Cardiac ventricle fibroblast (primary cell): Measurements from ENCODE around the gene RAB39A. TPM values are rescaled to one million over a fixed set of nuclear protein-coding genes. Genes with fewer than 3 reads are reported as not detected.

Experiments
- total RNA-seq: library from RNA; depleted of rRNA; stranded (reverse); fragments of >200 nt; gene quantifications from 2 replicates; pipeline ENCODE4 v1.2.3, GENCODE V29; 2015

Gene RAB39A
- not detected in 2 replicates for total RNA-seq

GRCh38 chr11:107928046-107928766, at the start of gene RAB39A:
Gene RAB39A (plus strand): TSS chr11:107928448. CDS start chr11:107928569, 121 bp downstream.

GRCh38 chr11:108008656-108009496, 80.6 kb downstream of the RAB39A start, which contains the start of gene CUL5:
Gene CUL5 (plus strand): TSS chr11:108008898. CDS start chr11:108009349, 451 bp downstream.

Other genes with a start within 250 kb of the RAB39A start
- gene SLN, start 216.4 kb upstream of the RAB39A start, total RNA-seq: not detected in 2 replicates
- gene SLC35F2, start 69.7 kb upstream of the RAB39A start, total RNA-seq: 8.3 and 9.1 TPM in 2 replicates
- gene CUL5, start 80.5 kb downstream of the RAB39A start, total RNA-seq: 20.7 and 22.8 TPM in 2 replicates
- gene ACAT1, start 193.1 kb downstream of the RAB39A start, total RNA-seq: 117 and 177 TPM in 2 replicates